H1 (cell line): ENCODE results near the gene ANKRD11. TPM values are rescaled to one million over a fixed set of nuclear protein-coding genes. Genes with fewer than 3 reads are reported as not detected.

Experiments used
- polyA plus RNA-seq, 7 experiments: library from polyadenylated mRNA; depleted of rRNA in 3 of 7; stranded (reverse) in 5 of 7; unstranded in 2 of 7; fragments of >200 nt in 5 of 7; fragments of 200-250 nt in 2 of 7; gene quantifications; 1 replicate in 5 of 7; 2 replicates in 1 of 7; 4 replicates in 1 of 7; pipeline versions ENCODE4 v1.2.1 to v1.2.3, GENCODE V29; 2011 to 2013; ENCODE audit warnings: missing spikeins in 2 of 7, mixed read lengths in 2 of 7
- total RNA-seq: library from RNA; stranded (reverse); fragmentation: NEBNext Ultra II Directional; extraction: Animal tissue kit (Norgen Biotek cat#: 25700); gene quantifications from 2 replicates; pipeline ENCODE4 v1.2.1, GENCODE V29; 2021
- TF ChIP-seq, protein P1 (sequence below): IDR thresholded peaks from 2 replicates; pipeline ENCODE4 v1.6.1; 2012; ENCODE audit warnings: low read length, inconsistent platforms

ANKRD11 gene
- total and polyA plus RNA-seq, 2 of the 8 experiments (the other 6 are each of a cell fraction or from before 2014, with no cell fraction given): 46.5 to 142 TPM

DNA sequence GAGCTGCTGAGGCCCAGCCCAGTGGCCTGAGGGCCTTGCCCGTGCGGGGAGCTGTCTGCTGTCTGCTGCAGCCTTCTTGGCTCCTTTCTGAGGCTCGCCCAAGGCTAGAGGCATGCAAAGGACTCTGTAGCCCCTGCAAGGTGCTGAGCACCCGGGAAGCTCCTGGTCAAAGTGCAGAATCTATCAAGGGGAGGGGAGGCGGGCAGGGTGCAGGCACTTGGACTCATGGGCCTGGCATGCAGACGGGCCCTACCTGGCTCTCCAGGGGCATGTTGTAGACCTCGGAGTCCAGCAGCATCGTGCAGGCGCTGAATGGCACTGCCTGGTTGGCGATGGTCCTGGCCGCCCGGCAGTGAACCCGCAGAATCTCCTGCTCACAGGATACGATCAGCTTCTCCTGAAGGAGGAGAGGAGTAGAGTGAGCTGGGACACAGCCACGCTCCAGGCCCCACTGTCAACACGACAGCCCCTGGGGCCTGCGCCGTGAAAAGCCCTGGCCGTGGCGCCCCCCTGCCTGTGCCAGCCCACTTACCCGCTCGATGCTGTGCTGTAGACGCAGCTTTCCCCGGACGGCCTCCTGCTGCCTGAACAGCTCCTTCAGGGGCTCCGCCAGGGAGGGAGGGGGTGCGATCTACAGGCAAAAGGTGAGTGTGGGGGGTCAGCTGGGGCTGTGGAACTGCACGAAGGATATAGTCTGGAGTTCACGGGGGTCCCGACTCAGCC lies 215.6 kb downstream of the ANKRD11 start (continued):
- TF ChIP-seq, protein P1, sequence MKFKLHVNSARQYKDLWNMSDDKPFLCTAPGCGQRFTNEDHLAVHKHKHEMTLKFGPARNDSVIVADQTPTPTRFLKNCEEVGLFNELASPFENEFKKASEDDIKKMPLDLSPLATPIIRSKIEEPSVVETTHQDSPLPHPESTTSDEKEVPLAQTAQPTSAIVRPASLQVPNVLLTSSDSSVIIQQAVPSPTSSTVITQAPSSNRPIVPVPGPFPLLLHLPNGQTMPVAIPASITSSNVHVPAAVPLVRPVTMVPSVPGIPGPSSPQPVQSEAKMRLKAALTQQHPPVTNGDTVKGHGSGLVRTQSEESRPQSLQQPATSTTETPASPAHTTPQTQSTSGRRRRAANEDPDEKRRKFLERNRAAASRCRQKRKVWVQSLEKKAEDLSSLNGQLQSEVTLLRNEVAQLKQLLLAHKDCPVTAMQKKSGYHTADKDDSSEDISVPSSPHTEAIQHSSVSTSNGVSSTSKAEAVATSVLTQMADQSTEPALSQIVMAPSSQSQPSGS: no peak
